Caco-2 (cell line): Measurements from ENCODE around the gene TUBB3. TPM values are rescaled to one million over a fixed set of nuclear protein-coding genes. Genes with fewer than 3 reads are reported as not detected.

ENCODE experiments used
- BruUV-seq: library from RNA; stranded (reverse); fragments of 400-500 nt; replicated peaks from 2 replicates; lab custom pipeline; 2021; lab: Mats Ljungman, UMichigan
- CTCF ChIA-PET: fragments of 300-600 bp; sonication (Branson Sonifier 250); formaldehyde crosslinking; loops from one replicate; lab custom pipeline; 2022; ENCODE audit warnings: antibody characterized with exemption; lab: Charles Lee
- POLR2A ChIA-PET: fragments of 300-600 bp; sonication (Branson Sonifier 250); formaldehyde crosslinking; loops from one replicate; lab custom pipeline; 2022; ENCODE audit warnings: antibody characterized with exemption; lab: Charles Lee
- DNase-seq, 2 experiments: peaks; one replicate each; pipeline versions ENCODE4 v3.0.0 to v3.0.0-alpha.2; 2020 to 2022
- H3K27me3 ChIP-seq: replicated peaks from 2 replicates; pipeline ENCODE4 v1.6.0; 2011; ENCODE audit warnings: low read length; ENCODE audit not compliant: control insufficient read depth, insufficient read depth
- H3K36me3 ChIP-seq: 2 replicates; pipeline ENCODE4 v1.5.1; 2011; ENCODE audit warnings: low read length; ENCODE audit not compliant: control insufficient read depth, insufficient read depth
- H3K4me1 ChIP-seq: fragments of 250-450 bp; sonication (Bioruptor Pico); 2 replicates; pipeline ENCODE4 v1.5.1; 2020; ENCODE audit warnings: mild to moderate bottlenecking
- H3K4me3 ChIP-seq: 2 replicates; pipeline ENCODE4 v1.5.1; 2011; ENCODE audit warnings: low read depth, mild to moderate bottlenecking, control low read depth, low read length
- H3K9me3 ChIP-seq: fragments of 250-450 bp; sonication (Bioruptor Pico); 2 replicates; pipeline ENCODE4 v1.5.1; 2020; ENCODE audit warnings: mild to moderate bottlenecking, moderate library complexity
- H3K27ac Mint-ChIP-seq: one replicate; pipeline ENCODE4 v1.8.0; 2022; ENCODE audit warnings: mixed read lengths; ENCODE audit not compliant: unreplicated experiment
- H3K27me3 Mint-ChIP-seq: one replicate; pipeline ENCODE4 v1.8.0; 2022; ENCODE audit warnings: mixed read lengths; ENCODE audit not compliant: insufficient read depth, unreplicated experiment
- H3K36me3 Mint-ChIP-seq: one replicate; pipeline ENCODE4 v1.8.0; 2022; ENCODE audit warnings: mild to moderate bottlenecking, mixed read lengths; ENCODE audit not compliant: insufficient read depth, unreplicated experiment
- H3K4me1 Mint-ChIP-seq: one replicate; pipeline ENCODE4 v1.8.0; 2022; ENCODE audit warnings: low read depth, mixed read lengths; ENCODE audit not compliant: unreplicated experiment
- H3K4me3 Mint-ChIP-seq: one replicate; pipeline ENCODE4 v1.8.0; 2022; ENCODE audit warnings: mild to moderate bottlenecking, moderate library complexity, mixed read lengths; ENCODE audit not compliant: unreplicated experiment
- H3K9me3 Mint-ChIP-seq: one replicate; pipeline ENCODE4 v1.8.0; 2022; ENCODE audit warnings: mixed read lengths; ENCODE audit not compliant: unreplicated experiment
- intact Hi-C: fragments of 100-400 bp; cut with micrococcal nuclease; formaldehyde crosslinking; loops from one replicate; pipeline ENCODE4 v1.10.0; 2022; ENCODE audit not compliant: unreplicated experiment
- total RNA-seq: library from RNA; stranded (reverse); gene quantifications from 2 replicates; pipeline ENCODE4 v1.2.3, GENCODE V29; 2022
- TF ChIP-seq, protein P1 (sequence below), 2 experiments: fragments of 200-600 bp in 1 of 2; IDR thresholded peaks; 1 replicate in 1 of 2; 2 replicates in 1 of 2; pipeline versions ENCODE4 v1.5.1 to v1.8.0; 2011 to 2022; ENCODE audit warnings: antibody characterized with exemption in 1 of 2, control low read depth in 1 of 2, inconsistent platforms in 1 of 2, low read depth in 1 of 2, low read length in 1 of 2, mild to moderate bottlenecking in 1 of 2, moderate library complexity in 1 of 2; ENCODE audit not compliant: insufficient read depth in 1 of 2, severe bottlenecking in 1 of 2, unreplicated experiment in 1 of 2

The TUBB3 gene
- total RNA-seq, 1 experiment from 2014 or later, result 31.3 TPM

DNA sequence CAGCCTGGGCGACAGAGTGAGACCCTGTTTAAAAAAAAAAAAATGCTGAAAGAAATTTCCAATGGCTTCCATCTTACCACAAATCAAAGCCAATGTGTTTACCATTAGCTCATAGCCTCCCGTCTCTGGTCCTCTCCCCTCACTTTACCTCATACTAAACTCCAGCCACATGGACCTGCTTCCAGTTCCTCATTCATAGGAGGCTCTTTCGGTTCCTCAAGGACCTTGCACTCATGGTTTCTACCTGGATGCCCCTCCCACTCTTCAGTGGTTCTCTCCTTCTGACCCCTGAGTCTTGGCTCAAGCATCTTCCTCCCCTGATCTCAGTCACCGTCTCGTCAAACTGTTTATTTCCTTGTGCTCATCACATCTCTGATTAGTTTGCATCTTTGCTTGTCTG is 21.6 kb downstream of the TUBB3 start:
- H3K4me3 Mint-ChIP-seq, result no peak overlapping the region
- Histone ChIP-seq H3K27me3 (no peaks in the 10 kb centered on the region), H3K4me1 (peaks cover 8% of the 10 kb centered on the region; the same call in 1 of the 2 replicates), H3K4me3 (no peak overlapping the region), H3K9me3 (no peaks in the 10 kb centered on the region), H3K36me3 (no peaks in the 10 kb centered on the region)
- H3K27ac Mint-ChIP-seq, result no peak overlapping the region
- ChIA-PET POLR2A (no interaction called here), CTCF (no interaction called here)
- intact Hi-C loops, result no loop called here
- H3K4me1 Mint-ChIP-seq, result no peaks in the 10 kb centered on the region
- TF ChIP-seq, protein P1, sequence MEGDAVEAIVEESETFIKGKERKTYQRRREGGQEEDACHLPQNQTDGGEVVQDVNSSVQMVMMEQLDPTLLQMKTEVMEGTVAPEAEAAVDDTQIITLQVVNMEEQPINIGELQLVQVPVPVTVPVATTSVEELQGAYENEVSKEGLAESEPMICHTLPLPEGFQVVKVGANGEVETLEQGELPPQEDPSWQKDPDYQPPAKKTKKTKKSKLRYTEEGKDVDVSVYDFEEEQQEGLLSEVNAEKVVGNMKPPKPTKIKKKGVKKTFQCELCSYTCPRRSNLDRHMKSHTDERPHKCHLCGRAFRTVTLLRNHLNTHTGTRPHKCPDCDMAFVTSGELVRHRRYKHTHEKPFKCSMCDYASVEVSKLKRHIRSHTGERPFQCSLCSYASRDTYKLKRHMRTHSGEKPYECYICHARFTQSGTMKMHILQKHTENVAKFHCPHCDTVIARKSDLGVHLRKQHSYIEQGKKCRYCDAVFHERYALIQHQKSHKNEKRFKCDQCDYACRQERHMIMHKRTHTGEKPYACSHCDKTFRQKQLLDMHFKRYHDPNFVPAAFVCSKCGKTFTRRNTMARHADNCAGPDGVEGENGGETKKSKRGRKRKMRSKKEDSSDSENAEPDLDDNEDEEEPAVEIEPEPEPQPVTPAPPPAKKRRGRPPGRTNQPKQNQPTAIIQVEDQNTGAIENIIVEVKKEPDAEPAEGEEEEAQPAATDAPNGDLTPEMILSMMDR (IDR thresholded peaks at IDR 0.05; ENCODE audit: insufficient read depth in 1 of 2, low read depth in 1 of 2, low read length in 1 of 2, severe bottlenecking in 1 of 2, unreplicated experiment in 1 of 2), result no peak
- peaks cover 6% of the 10 kb centered on the region for H3K27me3 Mint-ChIP-seq
- DNase-seq, result no peak
- H3K36me3 Mint-ChIP-seq, result peaks cover 7% of the 10 kb centered on the region
- no TSS peak for BruUV-seq
- no peaks in the 10 kb centered on the region for H3K9me3 Mint-ChIP-seq

DNA sequence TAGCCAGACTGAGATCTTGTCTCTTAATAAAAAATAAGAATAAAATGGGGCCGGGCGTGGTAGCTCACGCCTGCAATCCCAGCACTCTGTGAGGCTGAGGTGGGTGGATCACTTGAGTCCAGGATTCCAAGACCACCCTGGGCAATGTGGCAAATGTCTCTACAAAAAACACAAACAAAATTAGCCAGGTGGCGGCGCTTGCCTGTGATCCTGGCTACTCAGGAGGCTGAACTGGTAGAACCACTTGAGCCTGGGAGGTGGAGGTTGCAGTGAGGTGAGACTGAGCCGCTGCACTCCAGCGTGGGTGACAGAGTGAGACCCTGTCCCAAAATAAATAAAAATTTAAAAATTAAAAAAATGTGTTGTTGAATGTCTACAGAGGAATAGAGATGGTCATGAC is 22.5 kb downstream of the TUBB3 start:
- peak in 1 of 2 experiments; percentile 51 for DNase-seq
- no peaks in the 10 kb centered on the region for H3K9me3 ChIP-seq
- TF ChIP-seq, protein P1 (IDR thresholded peaks at IDR 0.05; ENCODE audit: insufficient read depth in 1 of 2, low read depth in 1 of 2, low read length in 1 of 2, severe bottlenecking in 1 of 2, unreplicated experiment in 1 of 2), result no peak
- Mint-ChIP-seq H3K27ac (no peak overlapping the region), H3K9me3 (no peaks in the 10 kb centered on the region), H3K4me1 (no peaks in the 10 kb centered on the region), H3K36me3 (peaks cover 7% of the 10 kb centered on the region), H3K4me3 (no peak overlapping the region), H3K27me3 (peaks cover 6% of the 10 kb centered on the region)
- CTCF ChIA-PET, result interaction anchor here (0.5 kb wide), 1 partner anchor 27 kb away, joined by 3 read pairs; no protein-coding TSS in a partner anchor
- peaks cover 8% of the 10 kb centered on the region; the same call in 1 of the 2 replicates for H3K4me1 ChIP-seq
- no peaks in the 10 kb centered on the region for H3K27me3 ChIP-seq
- intact Hi-C loops, result no loop called here
- 0 out of 2 replicates have a peak, but pooled peaks cover 1% of the 10 kb centered on the region for H3K36me3 ChIP-seq
- no TSS peak for BruUV-seq
- POLR2A ChIA-PET, result no interaction called here
- no peak overlapping the region for H3K4me3 ChIP-seq

DNA sequence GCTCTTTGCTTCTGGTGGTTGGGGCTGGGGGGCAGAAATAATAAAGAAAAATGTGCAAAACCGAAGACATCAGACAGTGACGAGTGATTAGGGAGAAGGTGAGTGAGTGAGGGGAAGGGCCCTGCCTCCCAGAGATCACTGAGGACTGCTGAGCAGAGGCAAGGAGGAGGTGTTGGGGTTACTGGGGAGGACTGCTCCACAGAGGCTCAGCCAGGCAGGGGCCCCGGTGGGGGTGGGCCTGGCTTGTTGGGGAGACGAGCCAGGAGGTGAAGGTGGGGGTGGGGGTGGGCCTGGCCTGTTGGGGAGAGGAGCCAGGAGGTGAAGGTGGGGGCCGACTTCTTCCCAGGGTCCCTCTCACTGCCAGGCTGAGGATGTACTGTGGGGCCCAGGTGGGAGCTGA is 23.4 kb downstream of the TUBB3 start:
- POLR2A ChIA-PET, result no interaction called here
- BruUV-seq, result no TSS peak
- Histone ChIP-seq H3K9me3 (no peaks in the 10 kb centered on the region), H3K27me3 (no peaks in the 10 kb centered on the region), H3K36me3 (0 out of 2 replicates have a peak, but pooled peaks cover 1% of the 10 kb centered on the region), H3K4me3 (no peak overlapping the region), H3K4me1 (peaks cover 8% of the 10 kb centered on the region; the same call in 1 of the 2 replicates)
- Mint-ChIP-seq H3K27me3 (peaks cover 6% of the 10 kb centered on the region), H3K27ac (no peak overlapping the region), H3K4me3 (peak overlapping the region; percentile 50), H3K4me1 (no peaks in the 10 kb centered on the region), H3K9me3 (no peaks in the 10 kb centered on the region), H3K36me3 (peaks cover 7% of the 10 kb centered on the region)
- CTCF ChIA-PET, result no interaction called here
- intact Hi-C loops, result no loop called here
- DNase-seq, result no peak
- TF ChIP-seq, protein P1 (IDR thresholded peaks at IDR 0.05; ENCODE audit: insufficient read depth in 1 of 2, low read depth in 1 of 2, low read length in 1 of 2, severe bottlenecking in 1 of 2, unreplicated experiment in 1 of 2), result no peak
